Measurements from ENCODE around the gene AGAP2. TPM values are rescaled to one million over a fixed set of nuclear protein-coding genes. Genes with fewer than 3 reads are reported as not detected.
"Not testable (repeated sequence)": the region's sequence is repeated elsewhere in the genome, so short reads cannot be mapped to it uniquely, and the experiment has no call there.

The AGAP2 gene
- 7.5 TPM for total RNA-seq
- long read RNA-seq, partial matches to known transcripts: 1 of 5 reads
- long read RNA-seq, other reads (novel, unspliced or antisense): 4 of 5 reads

DNA sequence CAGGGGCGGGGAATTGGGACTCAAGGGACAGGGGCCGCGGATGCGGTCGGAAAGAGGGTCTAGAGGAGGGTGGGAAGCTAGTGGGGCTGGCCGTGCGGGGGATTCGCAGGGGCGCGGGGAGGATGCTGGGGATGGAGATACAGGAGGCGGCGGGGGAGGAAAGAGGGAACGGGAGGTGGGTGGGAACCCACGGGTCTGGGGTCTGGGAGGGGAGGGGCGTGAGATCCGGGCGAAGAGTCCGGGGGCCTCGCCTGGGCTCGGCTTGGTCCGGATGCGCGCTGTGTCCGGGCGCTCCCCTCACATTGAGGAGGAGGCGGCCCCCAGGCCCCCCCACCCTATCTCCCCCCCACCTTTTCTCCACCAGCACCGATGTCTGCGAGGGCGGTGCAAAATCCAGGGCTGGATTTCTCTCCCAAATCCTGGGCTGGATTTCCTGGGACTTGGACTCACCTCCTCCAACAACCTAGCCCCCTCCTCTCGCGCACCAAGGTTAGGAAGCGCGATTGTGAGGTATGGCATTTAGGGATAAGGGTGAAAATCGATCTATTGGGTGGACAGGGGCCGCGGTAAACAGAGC is at the start of gene AGAP2:
TSS of gene AGAP2 (minus strand) at position 82 of the 577 bp plus-strand sequence. CDS start 496 bp downstream, outside the sequence.
- DNase-seq: no peak
- intact Hi-C loops (cut with micrococcal nuclease): no loop called here
- no peak for ATAC-seq

GRCh38 chr12:57783861-57784260 is 45.3 kb upstream of the AGAP2 start:
- intact Hi-C loops (cut with micrococcal nuclease): no loop called here
- no peak for ATAC-seq
- DNase-seq: no peak

- intact Hi-C loops (cut with micrococcal nuclease): no loop called here
- no peak for DNase-seq
- no peak for ATAC-seq
These were observed 44.9 kb upstream of the AGAP2 start for GRCh38 chr12:57783466-57783801.

GRCh38 chr12:57782608-57783465 is 44.3 kb upstream of the AGAP2 start, which contains the start of gene TSFM:
Gene TSFM, plus strand, starts transcription at chr12:57782787. Its CDS starts 15 bp downstream, at chr12:57782802.
- intact Hi-C loops (cut with micrococcal nuclease): no loop called here
- ATAC-seq: peak; percentile 96
- DNase-seq: peak; percentile 99

GRCh38 chr12:57782243-57782607 is 43.7 kb upstream of the AGAP2 start:
- no peak for DNase-seq
- no peak for ATAC-seq
- intact Hi-C loops (cut with micrococcal nuclease): no loop called here

GRCh38 chr12:57781801-57782200 is 43.3 kb upstream of the AGAP2 start:
- DNase-seq: no peak
- no peak for ATAC-seq
- intact Hi-C loops (cut with micrococcal nuclease): no loop called here

DNA sequence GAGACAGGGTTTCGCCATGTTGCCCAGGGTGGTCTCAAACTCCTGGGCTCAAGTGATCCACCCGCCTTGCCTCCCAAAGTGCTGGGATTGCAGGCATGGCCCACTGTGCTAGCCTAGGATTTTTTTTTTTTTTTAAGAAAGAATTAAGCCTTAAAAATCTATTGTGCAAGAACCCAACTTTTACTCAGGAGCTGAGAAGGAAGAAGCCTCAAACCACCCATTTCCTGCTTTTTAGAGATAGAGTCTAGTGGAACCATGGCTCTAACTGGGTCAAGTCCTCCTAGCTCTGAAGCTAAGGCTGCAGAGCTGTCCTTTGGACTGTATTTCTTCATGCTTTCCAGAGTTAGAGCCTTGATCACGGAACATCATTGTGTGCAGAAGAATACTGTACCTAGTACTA is 42.7 kb upstream of the AGAP2 start:
- ATAC-seq (no peak), DNase-seq (no peak)
- intact Hi-C loops (cut with micrococcal nuclease): no loop called here

GRCh38 chr12:57780284-57780897 is 41.8 kb upstream of the AGAP2 start:
- intact Hi-C loops (cut with micrococcal nuclease): no loop called here
- DNase-seq (no peak), ATAC-seq (no peak)

- intact Hi-C loops (cut with micrococcal nuclease): no loop called here
- ATAC-seq (no peak), DNase-seq (no peak)
These were observed 41.2 kb upstream of the AGAP2 start for GRCh38 chr12:57779736-57780135.

DNA sequence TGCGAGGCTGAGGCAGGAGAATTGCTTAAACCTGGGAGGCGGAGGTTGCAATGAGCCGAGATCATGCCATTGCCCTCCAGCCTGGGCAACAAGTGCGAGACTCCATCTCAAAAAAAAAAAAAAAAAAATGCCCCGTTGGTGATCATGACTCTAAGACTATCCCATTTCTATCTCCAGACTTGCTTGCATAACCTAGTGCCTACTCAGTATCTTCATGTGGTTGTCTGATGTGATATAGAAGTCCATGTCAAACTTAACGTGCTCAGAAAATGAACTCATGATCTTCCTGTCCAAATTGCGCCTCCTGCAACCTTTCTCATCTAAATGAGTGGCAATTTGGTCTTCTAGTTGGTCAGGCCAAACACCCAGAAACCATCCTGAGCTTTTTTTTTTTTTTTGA is 39.4 kb upstream of the AGAP2 start:
- DNase-seq: no peak
- intact Hi-C loops (cut with micrococcal nuclease): no loop called here
- ATAC-seq: no peak

DNA sequence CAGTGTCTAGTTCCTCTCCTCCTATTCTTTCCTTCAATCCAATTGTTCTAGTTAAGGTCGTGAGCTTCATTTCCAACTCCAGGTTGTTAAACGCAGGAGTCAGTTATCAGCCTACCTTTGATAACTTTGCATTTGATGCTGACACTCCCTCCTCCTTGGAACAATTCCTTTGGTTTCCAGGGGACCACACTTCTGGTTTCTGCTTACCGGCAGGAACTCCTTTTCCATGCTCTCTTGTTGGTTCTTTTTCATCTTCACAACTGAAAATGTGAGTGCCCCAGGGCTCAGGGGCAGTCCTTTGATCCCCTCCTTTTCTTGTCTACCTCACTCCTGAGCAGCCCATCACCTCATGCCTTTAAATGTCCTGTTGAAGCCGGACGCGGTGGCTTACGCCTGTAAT is 38.8 kb upstream of the AGAP2 start:
- DNase-seq (no peak), ATAC-seq (no peak)
- intact Hi-C loops (cut with micrococcal nuclease): no loop called here

DNA sequence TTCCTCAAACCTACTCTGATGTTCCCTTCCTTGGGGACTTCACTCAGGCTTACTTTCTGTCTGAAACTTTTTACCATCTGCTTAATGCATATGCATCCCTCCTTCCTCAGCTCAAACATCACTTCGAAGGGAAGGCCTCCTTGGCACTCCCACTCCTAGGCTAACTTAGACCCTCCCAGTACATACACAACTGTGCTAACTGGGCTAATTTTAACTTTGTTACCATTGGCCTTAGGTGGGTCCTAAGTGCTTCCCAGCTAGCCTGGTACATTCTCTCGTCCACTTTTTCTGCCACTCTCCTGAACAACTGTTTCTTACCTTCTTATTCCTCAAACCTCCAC is 37.7 kb upstream of the AGAP2 start:
- ATAC-seq (no peak), DNase-seq (no peak)
- intact Hi-C loops (cut with micrococcal nuclease): no loop called here

DNA sequence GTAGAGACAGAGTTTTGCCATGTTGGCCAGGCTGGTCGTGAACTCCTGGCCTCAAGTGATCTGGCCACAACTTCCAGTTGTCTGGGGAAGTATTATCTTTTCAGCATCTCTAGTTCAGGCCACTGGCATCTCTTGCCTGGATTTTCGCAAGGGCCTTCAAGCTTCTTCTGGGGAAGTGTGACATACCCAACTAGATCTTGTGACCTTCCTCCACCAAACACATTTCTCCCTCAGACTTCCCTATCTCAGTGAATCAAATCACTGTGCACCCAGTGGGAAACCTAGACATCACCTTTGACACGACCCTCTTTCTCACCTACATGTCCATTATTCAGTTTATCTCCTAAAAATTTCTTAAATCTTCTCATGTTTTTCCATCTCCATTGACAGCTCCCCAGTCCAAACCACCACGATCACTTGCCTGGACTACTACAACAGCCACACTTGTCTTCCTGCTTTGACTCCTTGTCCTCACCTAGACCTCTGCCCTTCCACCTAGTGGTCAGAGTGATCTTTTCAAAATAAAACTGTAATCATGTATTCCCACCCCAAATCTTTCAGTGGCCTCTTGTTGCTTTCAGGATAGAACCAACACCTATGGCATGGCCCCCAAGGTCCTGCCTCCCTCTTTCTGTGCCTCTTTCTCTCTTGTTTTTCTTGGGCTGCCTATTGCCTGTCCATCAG is 37.2 kb upstream of the AGAP2 start:
- ATAC-seq (no peak), DNase-seq (no peak)
- intact Hi-C loops (cut with micrococcal nuclease): no loop called here

GRCh38 chr12:57775044-57775443 is 36.5 kb upstream of the AGAP2 start:
- DNase-seq (no peak), ATAC-seq (no peak)
- intact Hi-C loops (cut with micrococcal nuclease): no loop called here

GRCh38 chr12:57774634-57775033 is 36.1 kb upstream of the AGAP2 start:
- ATAC-seq; DNase-seq; intact Hi-C loops (cut with micrococcal nuclease): not testable (repeated sequence)

DNA sequence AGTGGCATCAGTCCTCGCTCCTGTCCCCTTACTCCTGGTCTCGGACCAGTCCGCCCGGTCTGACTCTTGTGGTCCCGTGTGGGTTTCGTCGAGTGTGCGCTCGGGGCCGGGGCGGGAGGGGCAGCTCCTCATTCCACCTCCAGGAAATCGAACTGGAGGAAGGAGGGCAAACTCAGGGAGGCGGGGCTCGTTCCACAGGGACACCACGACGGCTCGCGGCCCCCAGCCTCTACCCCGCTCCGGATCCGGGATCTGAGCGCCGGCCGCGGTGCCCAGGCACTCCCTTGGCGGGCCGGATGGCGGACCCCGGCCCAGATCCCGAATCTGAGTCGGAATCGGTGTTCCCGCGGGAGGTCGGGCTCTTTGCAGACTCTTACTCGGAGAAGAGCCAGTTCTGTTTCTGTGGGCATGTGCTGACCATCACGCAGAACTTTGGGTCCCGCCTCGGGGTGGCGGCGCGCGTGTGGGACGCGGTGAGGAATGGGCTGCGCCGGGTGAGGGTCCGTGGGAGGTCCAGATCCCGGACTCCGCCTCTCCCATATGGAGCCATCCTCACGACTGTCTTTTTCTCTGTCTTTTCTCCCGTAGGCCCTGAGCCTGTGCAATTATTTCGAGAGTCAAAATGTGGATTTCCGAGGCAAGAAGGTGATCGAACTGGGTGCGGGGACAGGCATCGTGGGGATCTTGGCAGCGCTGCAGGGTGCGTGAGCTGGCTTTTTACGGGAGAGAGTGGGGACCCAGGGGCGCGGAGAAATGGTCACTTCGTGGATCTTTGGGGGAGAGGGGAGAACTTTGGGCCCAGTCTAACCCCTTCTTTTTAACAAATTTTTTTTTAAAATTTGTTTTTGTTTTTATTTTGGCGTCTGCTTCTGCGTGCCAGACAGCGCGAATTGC is 34.1 kb upstream of the AGAP2 start, which contains the start of gene EEF1AKMT3:
TSS of gene EEF1AKMT3 (plus strand) at position 186 of the 894 bp plus-strand sequence. CDS start at position 297, 111 bp downstream.
- DNase-seq (peak; percentile 74), ATAC-seq (peak; percentile 77)
- intact Hi-C loops (cut with micrococcal nuclease): no loop called here

DNA sequence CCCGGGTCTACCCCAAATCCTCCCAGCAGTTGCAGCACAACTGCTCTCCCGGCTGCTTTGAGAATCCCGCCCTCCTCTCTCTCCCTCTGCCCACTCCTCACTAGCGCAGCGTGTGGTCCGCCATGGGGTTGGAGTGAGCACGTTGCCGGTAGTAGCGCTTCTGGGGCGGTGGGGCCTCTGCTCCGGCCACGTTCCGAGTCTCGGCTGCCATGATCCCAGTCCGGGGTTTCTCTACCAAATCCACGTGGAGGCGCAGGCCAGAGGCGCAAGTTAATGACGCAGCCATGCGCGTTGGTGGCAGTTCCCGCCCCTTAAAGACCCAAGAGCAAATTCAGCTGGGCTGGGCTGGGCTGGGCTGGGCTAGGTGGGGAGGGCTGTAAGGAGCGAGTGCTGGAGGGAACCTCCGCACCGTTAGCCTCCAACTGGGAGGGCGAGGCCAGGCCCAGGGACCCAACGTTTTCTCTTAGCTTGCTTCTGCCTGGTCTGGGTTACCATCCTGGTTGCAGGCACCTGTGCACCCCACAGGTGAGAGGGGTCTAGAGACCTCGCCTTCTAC is 33.4 kb upstream of the AGAP2 start, which contains the start of gene METTL1:
TSS of gene METTL1 (minus strand) at position 233 of the 556 bp plus-strand sequence. CDS start at position 211, 22 bp downstream.
- DNase-seq (peak; percentile 95), ATAC-seq (peak; percentile 96)
- intact Hi-C loops (cut with micrococcal nuclease): no loop called here

DNA sequence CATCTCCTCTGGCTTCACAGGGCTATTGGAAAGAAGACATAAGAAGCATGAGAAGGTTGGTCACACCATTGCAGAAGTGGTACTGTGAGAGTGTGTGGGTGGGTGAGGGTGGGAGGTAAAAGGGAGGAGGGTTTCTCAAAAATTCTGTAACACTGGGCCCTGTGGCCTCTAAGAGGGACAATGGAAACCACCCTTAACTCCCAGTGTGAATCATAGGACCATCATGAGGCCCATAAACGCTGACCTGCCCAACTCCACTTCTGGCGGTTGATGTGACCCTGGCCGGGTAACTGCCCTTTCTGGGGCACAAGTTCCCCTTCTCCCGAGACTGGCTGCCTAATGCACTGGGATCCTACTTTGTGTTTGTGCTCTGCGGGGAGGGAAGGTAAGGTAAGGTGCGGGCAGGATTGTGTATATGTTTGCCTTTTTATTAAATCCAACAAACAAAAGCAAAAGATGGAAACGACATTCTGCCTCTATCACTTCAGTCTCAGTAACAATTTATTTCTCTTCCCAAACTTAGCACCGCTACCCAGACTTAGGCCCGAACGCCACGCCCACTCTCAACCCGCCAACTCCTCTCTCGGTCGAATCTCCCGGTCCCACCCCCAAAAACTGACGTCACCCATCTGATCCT is 32.8 kb upstream of the AGAP2 start:
- ATAC-seq: peak; percentile 78
- intact Hi-C loops (cut with micrococcal nuclease): no loop called here
- DNase-seq: peak; percentile 88
